GM19239 (cell line): ENCODE results near the gene NPIPA8.
"Not testable (repeated sequence)": the region's sequence is repeated elsewhere in the genome, so short reads cannot be mapped to it uniquely, and the experiment has no call there.

Experiments used
- DNase-seq: peaks from one replicate; pipeline ENCODE4 v3.0.0; 2011; ENCODE audit warnings: low spot score; ENCODE audit not compliant: insufficient read length
- FAIRE-seq: peaks from 2 replicates; lab custom pipeline; 2011; peaks lifted over from hg19 to GRCh38; lab: Jason Lieb, UNC

The NPIPA8 gene

GRCh38 chr16:18336636-18337035, at the start of gene NPIPA8:
Gene NPIPA8, minus strand, starts transcription at chr16:18336736. Its CDS starts 4,074 bp downstream, at chr16:18332662.
- FAIRE-seq, DNase-seq: not testable (repeated sequence)

- not testable (repeated sequence) for FAIRE-seq
Measured at GRCh38 chr16:18385285-18385684, 48.7 kb upstream of the NPIPA8 start.

GRCh38 chr16:18384869-18385268, 48.3 kb upstream of the NPIPA8 start:
- FAIRE-seq, DNase-seq: not testable (repeated sequence)

More at GRCh38 chr16:18385285-18385684, 48.7 kb upstream of the NPIPA8 start:
- DNase-seq = not testable (repeated sequence)

- not testable (repeated sequence) for FAIRE-seq, DNase-seq
Measured at GRCh38 chr16:18384098-18384636, 47.6 kb upstream of the NPIPA8 start.

- DNase-seq, FAIRE-seq: not testable (repeated sequence)
Measured at GRCh38 chr16:18382696-18383095, 46.2 kb upstream of the NPIPA8 start.

GRCh38 chr16:18347742-18348141, 11.2 kb upstream of the NPIPA8 start:
- not testable (repeated sequence) for FAIRE-seq, DNase-seq

GRCh38 chr16:18346993-18347392, 10.5 kb upstream of the NPIPA8 start:
- not testable (repeated sequence) for FAIRE-seq, DNase-seq

- DNase-seq = not testable (repeated sequence)
Measured at GRCh38 chr16:18344634-18345033, 8.1 kb upstream of the NPIPA8 start.

GRCh38 chr16:18341986-18342385, 5.5 kb upstream of the NPIPA8 start:
- DNase-seq, FAIRE-seq: not testable (repeated sequence)

More at GRCh38 chr16:18344634-18345033, 8.1 kb upstream of the NPIPA8 start:
- FAIRE-seq = not testable (repeated sequence)

- FAIRE-seq, DNase-seq: not testable (repeated sequence)
Measured at GRCh38 chr16:18341417-18341960, 5.0 kb upstream of the NPIPA8 start.

- not testable (repeated sequence) for DNase-seq, FAIRE-seq
Measured at GRCh38 chr16:18339210-18339609, 2.7 kb upstream of the NPIPA8 start.

- FAIRE-seq, DNase-seq: not testable (repeated sequence)
Measured at GRCh38 chr16:18311811-18312210, 24.7 kb downstream of the NPIPA8 start.

GRCh38 chr16:18309159-18309558, 27.4 kb downstream of the NPIPA8 start:
- not testable (repeated sequence) for FAIRE-seq

GRCh38 chr16:18307241-18307640, 29.3 kb downstream of the NPIPA8 start:
- not testable (repeated sequence) for DNase-seq, FAIRE-seq

More at GRCh38 chr16:18309159-18309558, 27.4 kb downstream of the NPIPA8 start:
- not testable (repeated sequence) for DNase-seq

GRCh38 chr16:18306066-18306465, 30.5 kb downstream of the NPIPA8 start:
- DNase-seq, FAIRE-seq: not testable (repeated sequence)

GRCh38 chr16:18303059-18303706, 33.4 kb downstream of the NPIPA8 start:
- not testable (repeated sequence) for DNase-seq, FAIRE-seq

GRCh38 chr16:18297714-18298113, 38.8 kb downstream of the NPIPA8 start:
- DNase-seq, FAIRE-seq: not testable (repeated sequence)

- not testable (repeated sequence) for FAIRE-seq, DNase-seq
Measured at GRCh38 chr16:18296931-18297330, 39.6 kb downstream of the NPIPA8 start.

GRCh38 chr16:18294371-18294770, 42.2 kb downstream of the NPIPA8 start:
- not testable (repeated sequence) for DNase-seq, FAIRE-seq

- FAIRE-seq, DNase-seq: not testable (repeated sequence)
Measured at GRCh38 chr16:18293337-18293956, 43.1 kb downstream of the NPIPA8 start.
